Cerebellar cortex (tissue), 1 donor: Measurements from ENCODE around the gene FHIT.

Experiments used
- DNase-seq: peaks from one replicate; pipeline ENCODE4 v3.0.0-alpha.2; 2015; ENCODE audit warnings: low spot score

The FHIT gene

DNA sequence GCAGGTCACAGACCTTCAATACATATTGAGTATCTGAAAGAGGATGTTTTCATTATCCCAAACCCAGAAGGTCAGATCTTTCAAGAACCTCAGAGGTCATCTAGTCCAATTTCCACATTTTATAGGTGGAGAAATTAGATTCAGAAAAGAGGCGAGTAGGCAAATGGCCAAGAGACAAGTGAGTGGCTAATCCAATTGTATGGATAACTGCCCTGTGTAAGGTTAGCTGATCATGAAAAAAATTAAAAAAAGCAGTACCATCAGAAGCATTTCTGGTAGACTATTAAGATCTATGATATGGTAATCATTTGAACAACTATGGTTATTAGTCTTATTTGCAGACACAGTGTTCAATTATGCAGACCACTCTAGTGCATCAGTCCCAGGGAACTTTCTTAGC is 1540.7 kb downstream of the FHIT start:
- no peak for DNase-seq

DNA sequence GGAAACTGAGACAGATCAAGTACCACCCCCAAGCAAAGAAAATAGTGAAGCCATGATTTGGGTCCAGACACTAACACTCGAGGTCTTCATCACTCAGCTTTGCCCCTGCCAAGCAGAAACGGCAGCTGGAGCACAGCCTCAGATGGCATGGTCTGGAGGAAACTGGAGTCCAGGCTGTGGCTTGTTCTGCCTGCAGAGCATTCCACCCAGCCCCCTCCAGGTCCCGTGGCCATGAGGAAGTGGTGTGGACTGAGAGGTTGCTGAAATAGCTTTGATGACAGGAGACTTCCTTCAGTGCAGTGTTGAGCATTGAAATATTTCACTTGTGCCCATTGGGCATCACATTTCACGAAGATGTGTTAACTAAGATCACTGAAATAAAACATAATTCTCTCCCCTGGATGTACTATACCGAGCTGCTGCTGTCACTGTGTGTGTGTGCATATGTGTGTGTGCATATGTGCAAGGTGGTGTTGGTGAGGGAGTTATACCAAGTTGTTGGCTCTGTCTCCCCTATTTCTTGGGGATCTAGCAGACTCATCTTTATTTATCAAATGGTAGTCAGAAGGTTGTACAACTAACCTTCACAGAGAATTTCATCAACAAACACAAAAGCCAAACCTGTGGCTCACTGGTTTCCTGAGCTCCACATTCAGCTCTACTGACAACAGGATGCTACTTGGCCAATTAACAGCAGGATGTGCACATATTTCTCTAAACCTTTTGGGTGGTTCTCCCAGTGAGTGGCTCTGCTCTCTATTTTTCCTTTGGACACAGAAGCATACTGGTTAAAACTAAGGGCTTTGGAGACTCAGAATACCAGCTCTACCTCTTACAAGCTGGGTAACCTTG is 1541.3 kb downstream of the FHIT start:
- no peak for DNase-seq

DNA sequence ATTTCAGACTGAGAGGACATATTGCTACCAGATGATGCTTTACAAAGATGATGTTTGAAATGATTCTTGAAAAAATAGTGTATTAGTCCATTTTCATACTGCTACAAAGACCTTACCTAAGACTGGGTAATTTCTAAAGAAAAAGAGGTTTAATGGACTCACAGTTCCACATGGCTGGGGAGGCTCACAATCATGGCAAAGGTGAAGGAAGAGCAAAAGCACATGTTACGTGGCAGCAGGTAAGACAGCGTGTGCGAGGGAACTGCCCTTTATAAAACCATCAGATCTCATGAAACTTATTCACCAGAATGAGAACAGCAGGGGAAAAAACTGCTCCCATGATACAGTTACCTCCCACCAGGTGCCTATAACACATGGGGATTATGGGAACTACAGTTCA is 1543.0 kb downstream of the FHIT start:
- no peak for DNase-seq

DNA sequence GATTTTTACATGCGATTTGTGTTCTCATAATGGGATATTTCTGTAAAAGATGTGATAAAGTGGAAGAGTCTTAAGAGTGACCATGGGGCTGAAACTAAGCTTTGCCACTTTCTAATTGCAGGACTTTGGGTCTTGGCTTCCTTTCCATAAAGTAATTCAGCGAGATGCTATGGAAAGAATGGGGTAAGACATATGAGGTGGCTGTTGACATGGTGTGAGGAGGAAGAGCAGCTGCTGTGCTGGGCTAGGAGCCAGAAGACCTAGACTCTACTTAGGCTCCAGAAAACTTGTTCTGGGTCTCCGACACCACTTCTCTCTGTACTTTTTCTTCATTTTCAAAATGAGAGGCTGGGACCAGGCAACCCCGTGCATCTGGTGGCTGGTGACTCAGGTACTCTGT is 1547.0 kb downstream of the FHIT start:
- no peak for DNase-seq

DNA sequence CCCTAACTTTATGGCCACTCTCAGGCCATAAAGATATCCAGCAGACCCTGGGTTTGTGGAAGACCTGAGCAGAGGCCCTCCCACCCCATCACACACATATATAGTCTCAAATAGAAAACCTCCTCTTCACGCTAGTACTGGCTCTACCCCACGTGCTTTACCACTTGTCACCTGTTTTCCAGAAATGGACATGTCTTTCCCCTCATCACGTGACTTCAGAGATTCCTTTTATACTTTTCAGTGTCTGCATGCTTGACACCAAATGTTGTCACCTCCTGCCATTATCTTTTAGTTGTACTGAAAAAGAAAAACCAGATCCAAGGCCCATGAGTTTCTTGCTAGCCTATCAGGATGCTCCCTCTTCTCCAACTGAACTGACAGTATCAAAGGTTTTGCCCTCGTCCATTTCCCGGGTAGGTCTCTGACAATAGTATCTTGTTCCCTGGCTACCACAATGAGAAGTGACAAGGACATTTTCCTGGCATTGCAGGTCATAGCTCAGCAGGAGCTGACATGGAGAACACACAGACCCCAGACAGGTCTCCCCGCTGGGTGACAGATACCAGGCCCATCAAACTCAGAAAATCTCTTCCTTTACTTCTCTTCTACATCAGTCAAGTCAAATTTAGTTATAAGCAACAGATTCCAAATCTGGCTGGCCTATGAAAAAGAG is 1551.5 kb downstream of the FHIT start:
- DNase-seq: no peak
